ENCODE results near the gene ARRDC4. TPM values are rescaled to one million over a fixed set of nuclear protein-coding genes. Genes with fewer than 3 reads are reported as not detected.
A peak's percentile ranks its signal among the peaks of the same experiment; 100 is the strongest.

The ARRDC4 gene
- total and polyA plus RNA-seq, 9 of the 15 experiments (the other 6 are each of a cell fraction or from before 2014, with no cell fraction given): 4.3 to 16.1 (median 14.4) TPM

DNA sequence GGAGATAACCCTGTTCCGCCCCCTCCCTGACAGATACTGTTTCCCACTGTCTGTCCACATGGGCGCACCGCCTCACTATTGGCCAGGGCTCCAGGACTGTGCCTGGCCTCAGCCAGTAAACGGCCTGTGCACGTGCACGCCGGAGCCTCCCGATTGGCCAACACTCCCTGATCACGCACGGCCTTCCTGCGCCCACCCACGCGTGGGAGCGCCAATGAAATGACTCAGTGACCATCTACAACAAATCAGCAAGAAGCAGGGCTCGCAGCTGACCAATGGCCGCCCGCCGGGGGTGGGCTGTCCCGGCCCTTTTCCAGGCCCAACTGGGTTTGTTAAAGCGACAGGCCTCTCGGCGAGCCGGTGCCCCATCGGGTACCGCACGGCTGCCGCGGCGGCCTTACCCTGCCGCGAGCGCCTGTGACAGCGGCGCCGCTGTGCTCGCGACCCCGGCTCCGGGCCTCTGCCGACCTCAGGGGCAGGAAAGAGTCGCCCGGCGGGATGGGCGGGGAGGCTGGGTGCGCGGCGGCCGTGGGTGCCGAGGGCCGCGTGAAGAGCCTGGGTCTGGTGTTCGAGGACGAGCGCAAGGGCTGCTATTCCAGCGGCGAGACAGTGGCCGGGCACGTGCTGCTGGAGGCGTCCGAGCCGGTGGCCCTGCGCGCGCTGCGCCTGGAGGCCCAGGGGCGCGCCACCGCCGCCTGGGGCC, at the start of gene ARRDC4 (continued):
- TF ChIP-seq XRCC3 (IDR thresholded peaks at IDR 0.05) (no peak), KAT8 (IDR thresholded peaks at IDR 0.05; ENCODE audit: low read depth) (peak; percentile 97), SUPT5H (IDR thresholded peaks at IDR 0.05) (no peak), NFE2 (IDR thresholded peaks at IDR 0.05; ENCODE audit: low read depth) (peak; percentile 44), MCM2 (IDR thresholded peaks at IDR 0.05; ENCODE audit: low read depth) (no peak), NR4A1 (CRISPR knock-in tag; IDR thresholded peaks at IDR 0.05) (no peak), NR4A1 (tag; IDR thresholded peaks at IDR 0.05) (peak; percentile 50; the same call in 1 of the 2 replicates), FOXP4 (CRISPR knock-in tag; IDR thresholded peaks at IDR 0.05; ENCODE audit: borderline replicate concordance) (no peak), WHSC1 (IDR thresholded peaks at IDR 0.05; ENCODE audit: low read length) (no peak), ZNF274 (IDR thresholded peaks at IDR 0.05; ENCODE audit: borderline replicate concordance, low read depth, low read length) (no peak), PML (IDR thresholded peaks at IDR 0.05; ENCODE audit: low read length) (no peak), ZNF717 (CRISPR knock-in tag; IDR thresholded peaks at IDR 0.05) (no peak), ZNF217 (CRISPR knock-in tag; IDR thresholded peaks at IDR 0.05) (no peak), ZNF76 (CRISPR knock-in tag; IDR thresholded peaks at IDR 0.05; ENCODE audit: borderline replicate concordance) (no peak), BCOR (IDR thresholded peaks at IDR 0.05) (no peak)
- TF ChIP-seq, protein P1, sequence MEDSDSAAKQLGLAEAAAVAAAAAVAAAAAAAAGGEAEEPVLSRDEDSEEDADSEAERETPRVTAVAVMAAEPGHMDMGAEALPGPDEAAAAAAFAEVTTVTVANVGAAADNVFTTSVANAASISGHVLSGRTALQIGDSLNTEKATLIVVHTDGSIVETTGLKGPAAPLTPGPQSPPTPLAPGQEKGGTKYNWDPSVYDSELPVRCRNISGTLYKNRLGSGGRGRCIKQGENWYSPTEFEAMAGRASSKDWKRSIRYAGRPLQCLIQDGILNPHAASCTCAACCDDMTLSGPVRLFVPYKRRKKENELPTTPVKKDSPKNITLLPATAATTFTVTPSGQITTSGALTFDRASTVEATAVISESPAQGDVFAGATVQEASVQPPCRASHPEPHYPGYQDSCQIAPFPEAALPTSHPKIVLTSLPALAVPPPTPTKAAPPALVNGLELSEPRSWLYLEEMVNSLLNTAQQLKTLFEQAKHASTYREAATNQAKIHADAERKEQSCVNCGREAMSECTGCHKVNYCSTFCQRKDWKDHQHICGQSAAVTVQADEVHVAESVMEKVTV (CRISPR knock-in tag; IDR thresholded peaks at IDR 0.05): no peak
- TF ChIP-seq, protein P2, sequence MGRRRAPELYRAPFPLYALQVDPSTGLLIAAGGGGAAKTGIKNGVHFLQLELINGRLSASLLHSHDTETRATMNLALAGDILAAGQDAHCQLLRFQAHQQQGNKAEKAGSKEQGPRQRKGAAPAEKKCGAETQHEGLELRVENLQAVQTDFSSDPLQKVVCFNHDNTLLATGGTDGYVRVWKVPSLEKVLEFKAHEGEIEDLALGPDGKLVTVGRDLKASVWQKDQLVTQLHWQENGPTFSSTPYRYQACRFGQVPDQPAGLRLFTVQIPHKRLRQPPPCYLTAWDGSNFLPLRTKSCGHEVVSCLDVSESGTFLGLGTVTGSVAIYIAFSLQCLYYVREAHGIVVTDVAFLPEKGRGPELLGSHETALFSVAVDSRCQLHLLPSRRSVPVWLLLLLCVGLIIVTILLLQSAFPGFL (CRISPR knock-in tag; IDR thresholded peaks at IDR 0.05): no peak
- TF ChIP-seq, protein P3, sequence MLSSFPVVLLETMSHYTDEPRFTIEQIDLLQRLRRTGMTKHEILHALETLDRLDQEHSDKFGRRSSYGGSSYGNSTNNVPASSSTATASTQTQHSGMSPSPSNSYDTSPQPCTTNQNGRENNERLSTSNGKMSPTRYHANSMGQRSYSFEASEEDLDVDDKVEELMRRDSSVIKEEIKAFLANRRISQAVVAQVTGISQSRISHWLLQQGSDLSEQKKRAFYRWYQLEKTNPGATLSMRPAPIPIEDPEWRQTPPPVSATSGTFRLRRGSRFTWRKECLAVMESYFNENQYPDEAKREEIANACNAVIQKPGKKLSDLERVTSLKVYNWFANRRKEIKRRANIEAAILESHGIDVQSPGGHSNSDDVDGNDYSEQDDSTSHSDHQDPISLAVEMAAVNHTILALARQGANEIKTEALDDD (IDR thresholded peaks at IDR 0.05): no peak; the same call in 1 of the 2 replicates
- TF ChIP-seq, protein P4, sequence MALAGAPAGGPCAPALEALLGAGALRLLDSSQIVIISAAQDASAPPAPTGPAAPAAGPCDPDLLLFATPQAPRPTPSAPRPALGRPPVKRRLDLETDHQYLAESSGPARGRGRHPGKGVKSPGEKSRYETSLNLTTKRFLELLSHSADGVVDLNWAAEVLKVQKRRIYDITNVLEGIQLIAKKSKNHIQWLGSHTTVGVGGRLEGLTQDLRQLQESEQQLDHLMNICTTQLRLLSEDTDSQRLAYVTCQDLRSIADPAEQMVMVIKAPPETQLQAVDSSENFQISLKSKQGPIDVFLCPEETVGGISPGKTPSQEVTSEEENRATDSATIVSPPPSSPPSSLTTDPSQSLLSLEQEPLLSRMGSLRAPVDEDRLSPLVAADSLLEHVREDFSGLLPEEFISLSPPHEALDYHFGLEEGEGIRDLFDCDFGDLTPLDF (CRISPR knock-in tag; IDR thresholded peaks at IDR 0.05): no peak
- TF ChIP-seq, protein P5, sequence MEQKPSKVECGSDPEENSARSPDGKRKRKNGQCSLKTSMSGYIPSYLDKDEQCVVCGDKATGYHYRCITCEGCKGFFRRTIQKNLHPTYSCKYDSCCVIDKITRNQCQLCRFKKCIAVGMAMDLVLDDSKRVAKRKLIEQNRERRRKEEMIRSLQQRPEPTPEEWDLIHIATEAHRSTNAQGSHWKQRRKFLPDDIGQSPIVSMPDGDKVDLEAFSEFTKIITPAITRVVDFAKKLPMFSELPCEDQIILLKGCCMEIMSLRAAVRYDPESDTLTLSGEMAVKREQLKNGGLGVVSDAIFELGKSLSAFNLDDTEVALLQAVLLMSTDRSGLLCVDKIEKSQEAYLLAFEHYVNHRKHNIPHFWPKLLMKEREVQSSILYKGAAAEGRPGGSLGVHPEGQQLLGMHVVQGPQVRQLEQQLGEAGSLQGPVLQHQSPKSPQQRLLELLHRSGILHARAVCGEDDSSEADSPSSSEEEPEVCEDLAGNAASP (IDR thresholded peaks at IDR 0.05): no peak
- TF ChIP-seq, protein P6, sequence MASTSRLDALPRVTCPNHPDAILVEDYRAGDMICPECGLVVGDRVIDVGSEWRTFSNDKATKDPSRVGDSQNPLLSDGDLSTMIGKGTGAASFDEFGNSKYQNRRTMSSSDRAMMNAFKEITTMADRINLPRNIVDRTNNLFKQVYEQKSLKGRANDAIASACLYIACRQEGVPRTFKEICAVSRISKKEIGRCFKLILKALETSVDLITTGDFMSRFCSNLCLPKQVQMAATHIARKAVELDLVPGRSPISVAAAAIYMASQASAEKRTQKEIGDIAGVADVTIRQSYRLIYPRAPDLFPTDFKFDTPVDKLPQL (IDR thresholded peaks at IDR 0.05; ENCODE audit: extremely low read depth, insufficient read length): no peak
